Kidney epithelial cell (primary cell): ENCODE measurements around the gene FAAH. TPM values are rescaled to one million over a fixed set of nuclear protein-coding genes. Genes with fewer than 3 reads are reported as not detected.
A peak's percentile ranks its signal among the peaks of the same experiment; 100 is the strongest.

Experiments
- DNase-seq: peaks from one replicate; pipeline ENCODE4 v3.0.0-alpha.2; 2010; ENCODE audit warnings: low read depth
- H3K27me3 ChIP-seq: 2 replicates; pipeline ENCODE4 v1.6.0; 2011; ENCODE audit warnings: low read length; ENCODE audit not compliant: control insufficient read depth, insufficient read depth
- H3K36me3 ChIP-seq: 2 replicates; pipeline ENCODE4 v1.5.1; 2011; ENCODE audit warnings: low read length; ENCODE audit not compliant: control insufficient read depth, insufficient read depth
- H3K4me3 ChIP-seq: 2 replicates; pipeline ENCODE4 v1.5.1; 2011; ENCODE audit warnings: low read depth, mild to moderate bottlenecking, control low read depth, low read length
- total RNA-seq: library from RNA; depleted of rRNA; stranded (reverse); fragments of >200 nt; gene quantifications from 2 replicates; pipeline ENCODE4 v1.2.3, GENCODE V29; 2015
- TF ChIP-seq, protein P1 (sequence below): IDR thresholded peaks from 2 replicates; pipeline ENCODE4 v1.5.1; 2011; ENCODE audit warnings: mild to moderate bottlenecking, moderate library complexity, low read length, control low read depth, inconsistent platforms; ENCODE audit not compliant: insufficient read depth, poor library complexity, severe bottlenecking

The FAAH gene
- total RNA-seq, 1 donor from 2014 or later: 8.5 TPM

DNA sequence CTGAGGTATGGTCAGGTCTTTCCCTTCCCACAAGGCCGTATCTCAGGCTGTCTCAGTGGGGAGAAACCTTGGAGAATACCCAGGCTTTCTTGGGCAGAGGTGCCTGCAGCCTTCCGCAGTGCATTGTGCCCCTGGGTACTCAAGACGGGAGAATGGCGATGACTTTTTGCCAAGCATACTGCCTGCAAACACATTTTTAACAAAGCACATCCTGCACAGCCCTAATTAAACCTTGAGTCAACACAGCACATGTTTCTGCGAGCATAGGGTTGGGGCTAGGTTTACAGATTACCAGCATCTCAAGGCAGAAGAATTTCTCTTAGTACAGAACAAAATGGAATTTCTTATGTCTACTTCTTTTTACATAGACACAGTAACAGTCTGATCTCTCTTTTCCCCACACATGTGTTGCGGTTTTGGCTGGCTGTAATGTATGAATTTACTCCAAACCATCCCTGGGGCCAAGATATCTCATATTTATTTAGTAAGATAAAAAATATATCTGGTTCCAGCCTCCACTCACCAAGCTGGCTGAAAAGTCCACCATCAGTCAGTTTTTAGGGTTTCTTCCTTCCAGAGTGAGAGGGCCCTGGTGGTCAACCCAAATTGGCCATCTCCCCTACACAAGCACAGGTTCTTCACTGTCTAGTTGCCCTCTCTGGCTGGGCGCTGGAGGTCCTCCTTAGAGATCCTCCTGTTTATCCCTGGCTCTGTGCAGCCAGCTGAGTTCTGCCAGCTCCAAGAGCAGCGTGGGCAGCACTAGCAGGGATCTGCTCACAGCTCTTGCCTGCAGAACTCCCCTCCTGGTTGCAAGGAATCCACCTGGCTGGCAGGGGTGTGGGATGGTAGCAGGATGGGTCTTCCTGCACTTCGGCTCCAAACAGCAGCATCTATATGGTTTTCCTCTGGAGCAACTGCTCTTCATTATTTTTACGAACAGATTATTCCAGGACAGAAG is 2.6 kb downstream of the FAAH start:
- Histone ChIP-seq H3K27me3 (peaks cover 11% of the 10 kb centered on the region), H3K36me3 (no peaks in the 10 kb centered on the region), H3K4me3 (no peak overlapping the region)
- DNase-seq: no peak
- TF ChIP-seq, protein P1, sequence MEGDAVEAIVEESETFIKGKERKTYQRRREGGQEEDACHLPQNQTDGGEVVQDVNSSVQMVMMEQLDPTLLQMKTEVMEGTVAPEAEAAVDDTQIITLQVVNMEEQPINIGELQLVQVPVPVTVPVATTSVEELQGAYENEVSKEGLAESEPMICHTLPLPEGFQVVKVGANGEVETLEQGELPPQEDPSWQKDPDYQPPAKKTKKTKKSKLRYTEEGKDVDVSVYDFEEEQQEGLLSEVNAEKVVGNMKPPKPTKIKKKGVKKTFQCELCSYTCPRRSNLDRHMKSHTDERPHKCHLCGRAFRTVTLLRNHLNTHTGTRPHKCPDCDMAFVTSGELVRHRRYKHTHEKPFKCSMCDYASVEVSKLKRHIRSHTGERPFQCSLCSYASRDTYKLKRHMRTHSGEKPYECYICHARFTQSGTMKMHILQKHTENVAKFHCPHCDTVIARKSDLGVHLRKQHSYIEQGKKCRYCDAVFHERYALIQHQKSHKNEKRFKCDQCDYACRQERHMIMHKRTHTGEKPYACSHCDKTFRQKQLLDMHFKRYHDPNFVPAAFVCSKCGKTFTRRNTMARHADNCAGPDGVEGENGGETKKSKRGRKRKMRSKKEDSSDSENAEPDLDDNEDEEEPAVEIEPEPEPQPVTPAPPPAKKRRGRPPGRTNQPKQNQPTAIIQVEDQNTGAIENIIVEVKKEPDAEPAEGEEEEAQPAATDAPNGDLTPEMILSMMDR: no peak

DNA sequence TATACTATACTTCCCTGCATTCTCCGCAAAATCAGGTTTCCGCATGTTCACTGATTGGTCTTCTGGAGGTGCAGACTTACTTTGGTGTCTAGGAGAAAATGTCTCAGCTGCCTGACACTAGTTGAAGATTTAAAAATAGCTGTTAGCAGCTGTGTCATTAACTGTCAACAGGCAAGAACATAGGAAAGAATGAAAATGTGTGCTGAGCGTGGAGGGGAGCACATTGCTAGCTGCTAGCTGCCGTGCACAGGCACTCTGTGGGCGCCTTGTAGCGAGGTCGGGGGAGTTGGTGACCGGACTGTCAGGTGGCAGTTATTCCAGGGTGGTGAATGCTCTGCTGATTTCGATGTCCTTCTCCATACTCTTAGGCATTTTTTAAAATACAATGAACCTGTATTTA is 5.2 kb downstream of the FAAH start:
- H3K27me3 ChIP-seq: peaks cover 11% of the 10 kb centered on the region
- TF ChIP-seq, protein P1: no peak
- no peak overlapping the region for H3K4me3 ChIP-seq
- DNase-seq: no peak
- H3K36me3 ChIP-seq: no peaks in the 10 kb centered on the region

GRCh38 chr1:46400421-46400820 is 6.3 kb downstream of the FAAH start:
- Histone ChIP-seq H3K36me3 (no peaks in the 10 kb centered on the region), H3K4me3 (no peak overlapping the region), H3K27me3 (peaks cover 9% of the 10 kb centered on the region)
- DNase-seq: no peak
- TF ChIP-seq, protein P1: no peak

DNA sequence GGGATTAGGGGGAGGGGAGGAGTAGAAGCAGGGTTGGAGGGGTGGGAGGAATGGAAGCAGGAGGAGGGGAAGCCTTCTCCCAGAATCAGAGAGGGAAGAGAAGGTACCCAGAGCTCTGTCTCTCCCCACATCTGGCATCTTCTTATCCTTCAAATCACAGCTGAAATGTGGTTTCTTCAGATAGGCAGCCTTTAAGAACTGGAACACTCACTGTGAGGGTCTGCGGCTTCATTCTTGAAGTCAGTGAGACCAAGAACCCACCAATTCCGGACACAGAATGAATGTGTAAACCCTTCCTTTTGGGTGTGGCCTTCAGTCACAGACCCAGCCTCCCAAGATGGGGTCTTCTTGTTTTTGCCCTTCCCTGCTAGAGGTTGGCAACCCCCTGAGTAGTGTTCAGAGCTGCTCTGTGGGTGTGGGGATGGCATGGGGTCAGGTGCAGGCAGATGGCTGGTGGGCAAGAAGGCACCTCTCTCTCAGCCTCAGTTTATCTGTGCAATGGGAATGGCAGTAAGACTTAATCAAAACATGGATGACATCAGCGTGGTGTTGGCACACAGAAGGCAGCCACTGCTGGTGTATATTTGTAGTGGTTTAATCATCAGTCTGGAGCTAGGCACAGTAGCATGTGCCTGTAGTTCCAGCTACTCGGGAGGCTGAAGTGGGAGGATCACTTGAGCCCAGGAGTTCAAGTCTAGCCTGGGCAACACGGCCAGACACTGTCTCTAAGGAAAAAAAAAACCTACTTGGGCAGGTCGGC is 7.2 kb downstream of the FAAH start:
- TF ChIP-seq, protein P1: no peak
- peaks cover 6% of the 10 kb centered on the region for H3K27me3 ChIP-seq
- no peaks in the 10 kb centered on the region for H3K36me3 ChIP-seq
- no peak for DNase-seq
- no peak overlapping the region for H3K4me3 ChIP-seq

- peaks cover 5% of the 10 kb centered on the region for H3K27me3 ChIP-seq
- no peaks in the 10 kb centered on the region for H3K36me3 ChIP-seq
- no peak overlapping the region for H3K4me3 ChIP-seq
- TF ChIP-seq, protein P1: no peak
- peak; percentile 45 for DNase-seq
These were observed 8.0 kb downstream of the FAAH start for GRCh38 chr1:46401964-46402626.
